HEK293 (cell line): ENCODE measurements around the gene LYZL1.

Experiments used
- CTCF ChIA-PET: fragments of 350-600 bp; formaldehyde crosslinking; extraction: SDS; loops from one replicate; lab custom pipeline; 2021; ENCODE audit warnings: antibody characterized with exemption; lab: Yijun Ruan, JAX
- POLR2A ChIA-PET: fragments of 300-600 bp; formaldehyde crosslinking; extraction: SDS; loops from one replicate; lab custom pipeline; 2020; ENCODE audit warnings: antibody characterized with exemption, inconsistent platforms; lab: Yijun Ruan, JAX
- H3K27ac ChIP-seq: fragments of 200-500 bp; sonication (Bioruptor generic); 2 replicates; pipeline ENCODE4 v1.5.1; 2014; ENCODE audit warnings: low read depth, low read length, control low read depth, inconsistent platforms; ENCODE audit errors: extremely low read depth
- H3K36me3 ChIP-seq, 2 experiments: fragments of 200-500 bp in 1 of 2; sonication (Bioruptor generic) in 1 of 2; 1 replicate in 1 of 2; 2 replicates in 1 of 2; pipeline ENCODE4 v1.5.1; 2014 to 2017; ENCODE audit warnings: inconsistent platforms in 2 of 2, low read length in 2 of 2; ENCODE audit not compliant: control insufficient read depth in 2 of 2, insufficient read depth in 1 of 2
- H3K4me1 ChIP-seq: fragments of 200-500 bp; sonication (Bioruptor generic); 2 replicates; pipeline ENCODE4 v1.5.1; 2014; ENCODE audit warnings: mild to moderate bottlenecking, low read length, inconsistent platforms; ENCODE audit not compliant: control insufficient read depth, insufficient read depth
- H3K4me3 ChIP-seq: 2 replicates; pipeline ENCODE4 v1.5.1; 2011; ENCODE audit warnings: low read depth, mild to moderate bottlenecking, control low read depth, low read length, moderate library complexity
- H3K9me3 ChIP-seq: fragments of 200-500 bp; sonication (Bioruptor generic); 2 replicates; pipeline ENCODE4 v1.5.1; 2014; ENCODE audit warnings: low read depth, low read length, inconsistent platforms; ENCODE audit not compliant: control insufficient read depth, insufficient read depth
- BCL11A ChIP-seq: fragments of 450-650 bp; formaldehyde crosslinking; IDR thresholded peaks from 2 replicates; pipeline ENCODE4 v1.5.1; 2016; ENCODE audit warnings: low read depth, missing biosample characterization, missing genetic modification characterization
- FEZF1 ChIP-seq: fragments of 450-650 bp; formaldehyde crosslinking; IDR thresholded peaks from 2 replicates; pipeline ENCODE4 v1.5.1; 2016; ENCODE audit warnings: missing biosample characterization, missing genetic modification characterization
- KLF16 ChIP-seq: fragments of 450-650 bp; formaldehyde crosslinking; IDR thresholded peaks from 2 replicates; pipeline ENCODE4 v1.5.1; 2017; ENCODE audit warnings: missing biosample characterization, missing genetic modification characterization
- MZF1 ChIP-seq: fragments of 450-650 bp; formaldehyde crosslinking; IDR thresholded peaks from 2 replicates; pipeline ENCODE4 v1.5.1; 2017; ENCODE audit warnings: missing biosample characterization, missing genetic modification characterization, borderline replicate concordance
- RBAK ChIP-seq: fragments of 450-650 bp; formaldehyde crosslinking; IDR thresholded peaks from 2 replicates; pipeline ENCODE4 v1.5.1; 2016; ENCODE audit warnings: missing biosample characterization, missing genetic modification characterization
- SCRT2 ChIP-seq: fragments of 450-650 bp; formaldehyde crosslinking; IDR thresholded peaks from 2 replicates; pipeline ENCODE4 v1.5.1; 2016; ENCODE audit warnings: missing biosample characterization, missing genetic modification characterization
- SP7 ChIP-seq: fragments of 450-650 bp; formaldehyde crosslinking; IDR thresholded peaks from 2 replicates; pipeline ENCODE4 v1.5.1; 2016; ENCODE audit warnings: missing biosample characterization, missing genetic modification characterization
- ZBTB20 ChIP-seq: fragments of 450-650 bp; formaldehyde crosslinking; IDR thresholded peaks from 2 replicates; pipeline ENCODE4 v1.5.1; 2016; ENCODE audit warnings: missing biosample characterization, missing genetic modification characterization
- ZNF114 ChIP-seq: fragments of 450-650 bp; formaldehyde crosslinking; IDR thresholded peaks from 2 replicates; pipeline ENCODE4 v1.5.0; 2017; ENCODE audit warnings: missing biosample characterization, missing genetic modification characterization
- ZNF19 ChIP-seq: fragments of 450-650 bp; formaldehyde crosslinking; IDR thresholded peaks from 2 replicates; pipeline ENCODE4; 2016; ENCODE audit warnings: missing biosample characterization, missing genetic modification characterization, low read depth
- ZNF23 ChIP-seq: fragments of 450-650 bp; formaldehyde crosslinking; IDR thresholded peaks from 2 replicates; pipeline ENCODE4 v1.5.1; 2016; ENCODE audit warnings: missing biosample characterization, missing genetic modification characterization, borderline replicate concordance
- ZNF266 ChIP-seq: fragments of 450-650 bp; formaldehyde crosslinking; IDR thresholded peaks from 2 replicates; pipeline ENCODE4 v1.5.1; 2016; ENCODE audit warnings: missing biosample characterization, missing genetic modification characterization, low read depth
- ZNF521 ChIP-seq: fragments of 450-650 bp; formaldehyde crosslinking; IDR thresholded peaks from 2 replicates; pipeline ENCODE4 v1.5.1; 2017; ENCODE audit warnings: missing biosample characterization, mild to moderate bottlenecking, missing genetic modification characterization
- ZNF548 ChIP-seq: fragments of 450-650 bp; formaldehyde crosslinking; IDR thresholded peaks from 2 replicates; pipeline ENCODE4 v1.5.1; 2016; ENCODE audit warnings: missing biosample characterization, missing genetic modification characterization
- ZNF658 ChIP-seq: fragments of 450-650 bp; formaldehyde crosslinking; IDR thresholded peaks from 2 replicates; pipeline ENCODE4; 2016; ENCODE audit warnings: missing biosample characterization, missing genetic modification characterization
- ZNF701 ChIP-seq: fragments of 450-650 bp; formaldehyde crosslinking; IDR thresholded peaks from 2 replicates; pipeline ENCODE4 v1.5.1; 2016; ENCODE audit warnings: missing biosample characterization, missing genetic modification characterization
- ZNF777 ChIP-seq: fragments of 450-650 bp; formaldehyde crosslinking; IDR thresholded peaks from 2 replicates; pipeline ENCODE4 v1.5.1; 2017; ENCODE audit warnings: missing biosample characterization, missing genetic modification characterization, borderline replicate concordance
- ZNF837 ChIP-seq: fragments of 450-650 bp; formaldehyde crosslinking; IDR thresholded peaks from 2 replicates; pipeline ENCODE4 v1.5.1; 2016; ENCODE audit warnings: missing biosample characterization, missing genetic modification characterization
- TF ChIP-seq, protein P1 (sequence below): fragments of 450-650 bp; IDR thresholded peaks from 2 replicates; pipeline ENCODE4 v1.5.1; 2018; ENCODE audit warnings: missing biosample characterization, missing genetic modification characterization
- TF ChIP-seq, protein P2 (sequence below): fragments of 450-650 bp; formaldehyde crosslinking; conservative IDR thresholded peaks from 2 replicates; pipeline ENCODE4 v1.5.1; 2016; ENCODE audit warnings: low read depth, missing biosample characterization, missing genetic modification characterization
- TF ChIP-seq, protein P3 (sequence below): fragments of 450-650 bp; formaldehyde crosslinking; IDR thresholded peaks from 2 replicates; pipeline ENCODE4 v1.5.1; 2016; ENCODE audit warnings: missing biosample characterization, missing genetic modification characterization
- TF ChIP-seq, protein P4 (sequence below): fragments of 450-650 bp; formaldehyde crosslinking; IDR thresholded peaks from 2 replicates; pipeline ENCODE4 v1.5.1; 2016; ENCODE audit warnings: missing biosample characterization, missing genetic modification characterization, borderline replicate concordance
- TF ChIP-seq, protein P5 (sequence below): fragments of 450-650 bp; formaldehyde crosslinking; IDR thresholded peaks from 2 replicates; pipeline ENCODE4 v1.5.1; 2016; ENCODE audit warnings: missing biosample characterization, missing genetic modification characterization
- TF ChIP-seq, protein P6 (sequence below): fragments of 450-650 bp; formaldehyde crosslinking; IDR thresholded peaks from 2 replicates; pipeline ENCODE4 v1.5.1; 2016; ENCODE audit warnings: missing biosample characterization, missing genetic modification characterization

LYZL1 gene

DNA sequence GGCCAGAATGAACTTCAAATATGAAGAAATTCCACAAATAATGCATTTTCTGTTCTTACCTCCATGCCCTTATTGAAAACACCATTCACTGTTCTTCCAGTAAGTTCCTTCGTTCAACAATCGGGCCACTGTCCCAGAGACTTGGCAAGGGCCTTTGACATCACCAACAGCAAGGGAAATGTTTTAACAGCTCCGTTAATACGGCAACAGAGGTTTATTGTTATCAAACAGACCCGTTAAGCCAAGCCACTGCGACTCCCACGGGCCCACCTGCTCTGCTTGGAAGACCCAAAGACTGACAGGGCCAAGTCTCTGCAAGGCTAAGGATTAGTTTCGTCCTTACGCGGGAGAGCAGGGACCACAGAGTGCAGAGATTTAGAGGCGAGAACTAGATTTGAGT, 43.4 kb upstream of the LYZL1 start (continued):
- no peak for TF ChIP-seq KLF16 (tag by site-specific recombination)

DNA sequence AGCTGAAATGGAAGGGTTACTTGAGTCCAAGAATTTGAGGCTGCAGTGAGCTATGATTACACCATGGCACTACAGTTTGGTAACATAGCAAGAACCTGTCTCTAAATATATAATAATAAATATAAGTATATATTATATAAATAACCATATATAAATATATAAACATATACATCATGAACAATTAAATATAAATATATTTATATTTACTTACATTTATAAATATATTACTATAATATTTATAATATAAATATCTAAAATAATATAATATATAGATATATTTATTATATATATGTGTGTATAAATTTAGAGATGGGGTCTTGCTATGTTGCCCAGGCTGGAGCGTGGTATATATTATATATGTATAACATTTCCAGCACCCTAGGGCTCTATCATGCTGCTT, 42.4 kb upstream of the LYZL1 start:
- TF ChIP-seq ZNF23, result no peak
- no peak for TF ChIP-seq ZBTB20
- TF ChIP-seq ZNF521 (tag by site-specific recombination), result no peak
- TF ChIP-seq, protein P1, sequence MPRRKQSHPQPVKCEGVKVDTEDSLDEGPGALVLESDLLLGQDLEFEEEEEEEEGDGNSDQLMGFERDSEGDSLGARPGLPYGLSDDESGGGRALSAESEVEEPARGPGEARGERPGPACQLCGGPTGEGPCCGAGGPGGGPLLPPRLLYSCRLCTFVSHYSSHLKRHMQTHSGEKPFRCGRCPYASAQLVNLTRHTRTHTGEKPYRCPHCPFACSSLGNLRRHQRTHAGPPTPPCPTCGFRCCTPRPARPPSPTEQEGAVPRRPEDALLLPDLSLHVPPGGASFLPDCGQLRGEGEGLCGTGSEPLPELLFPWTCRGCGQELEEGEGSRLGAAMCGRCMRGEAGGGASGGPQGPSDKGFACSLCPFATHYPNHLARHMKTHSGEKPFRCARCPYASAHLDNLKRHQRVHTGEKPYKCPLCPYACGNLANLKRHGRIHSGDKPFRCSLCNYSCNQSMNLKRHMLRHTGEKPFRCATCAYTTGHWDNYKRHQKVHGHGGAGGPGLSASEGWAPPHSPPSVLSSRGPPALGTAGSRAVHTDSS (tag by site-specific recombination), result no peak
- TF ChIP-seq ZNF701 (tag by site-specific recombination), result no peak
- TF ChIP-seq, protein P2, sequence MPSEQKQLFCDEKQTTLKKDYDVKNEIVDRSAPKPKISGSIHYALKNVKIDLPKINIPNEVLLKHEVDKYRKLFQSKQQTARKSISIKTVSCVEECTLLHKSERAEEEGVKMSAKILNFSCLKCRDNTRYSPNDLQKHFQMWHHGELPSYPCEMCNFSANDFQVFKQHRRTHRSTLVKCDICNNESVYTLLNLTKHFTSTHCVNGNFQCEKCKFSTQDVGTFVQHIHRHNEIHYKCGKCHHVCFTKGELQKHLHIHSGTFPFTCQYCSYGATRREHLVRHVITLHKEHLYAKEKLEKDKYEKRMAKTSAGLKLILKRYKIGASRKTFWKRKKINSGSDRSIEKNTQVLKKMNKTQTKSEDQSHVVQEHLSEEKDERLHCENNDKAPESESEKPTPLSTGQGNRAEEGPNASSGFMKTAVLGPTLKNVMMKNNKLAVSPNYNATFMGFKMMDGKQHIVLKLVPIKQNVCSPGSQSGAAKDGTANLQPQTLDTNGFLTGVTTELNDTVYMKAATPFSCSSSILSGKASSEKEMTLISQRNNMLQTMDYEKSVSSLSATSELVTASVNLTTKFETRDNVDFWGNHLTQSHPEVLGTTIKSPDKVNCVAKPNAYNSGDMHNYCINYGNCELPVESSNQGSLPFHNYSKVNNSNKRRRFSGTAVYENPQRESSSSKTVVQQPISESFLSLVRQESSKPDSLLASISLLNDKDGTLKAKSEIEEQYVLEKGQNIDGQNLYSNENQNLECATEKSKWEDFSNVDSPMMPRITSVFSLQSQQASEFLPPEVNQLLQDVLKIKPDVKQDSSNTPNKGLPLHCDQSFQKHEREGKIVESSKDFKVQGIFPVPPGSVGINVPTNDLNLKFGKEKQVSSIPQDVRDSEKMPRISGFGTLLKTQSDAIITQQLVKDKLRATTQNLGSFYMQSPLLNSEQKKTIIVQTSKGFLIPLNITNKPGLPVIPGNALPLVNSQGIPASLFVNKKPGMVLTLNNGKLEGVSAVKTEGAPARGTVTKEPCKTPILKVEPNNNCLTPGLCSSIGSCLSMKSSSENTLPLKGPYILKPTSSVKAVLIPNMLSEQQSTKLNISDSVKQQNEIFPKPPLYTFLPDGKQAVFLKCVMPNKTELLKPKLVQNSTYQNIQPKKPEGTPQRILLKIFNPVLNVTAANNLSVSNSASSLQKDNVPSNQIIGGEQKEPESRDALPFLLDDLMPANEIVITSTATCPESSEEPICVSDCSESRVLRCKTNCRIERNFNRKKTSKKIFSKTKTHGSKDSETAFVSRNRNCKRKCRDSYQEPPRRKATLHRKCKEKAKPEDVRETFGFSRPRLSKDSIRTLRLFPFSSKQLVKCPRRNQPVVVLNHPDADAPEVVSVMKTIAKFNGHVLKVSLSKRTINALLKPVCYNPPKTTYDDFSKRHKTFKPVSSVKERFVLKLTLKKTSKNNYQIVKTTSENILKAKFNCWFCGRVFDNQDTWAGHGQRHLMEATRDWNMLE (tag by site-specific recombination), result no peak
- TF ChIP-seq, protein P3, sequence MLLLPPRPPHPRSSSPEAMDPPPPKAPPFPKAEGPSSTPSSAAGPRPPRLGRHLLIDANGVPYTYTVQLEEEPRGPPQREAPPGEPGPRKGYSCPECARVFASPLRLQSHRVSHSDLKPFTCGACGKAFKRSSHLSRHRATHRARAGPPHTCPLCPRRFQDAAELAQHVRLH (tag by site-specific recombination), result no peak
- no peak for TF ChIP-seq ZNF266 (tag by site-specific recombination)
- TF ChIP-seq RBAK, result no peak
- no peak for TF ChIP-seq FEZF1 (tag by site-specific recombination)
- TF ChIP-seq ZNF19, result no peak
- TF ChIP-seq, protein P4, sequence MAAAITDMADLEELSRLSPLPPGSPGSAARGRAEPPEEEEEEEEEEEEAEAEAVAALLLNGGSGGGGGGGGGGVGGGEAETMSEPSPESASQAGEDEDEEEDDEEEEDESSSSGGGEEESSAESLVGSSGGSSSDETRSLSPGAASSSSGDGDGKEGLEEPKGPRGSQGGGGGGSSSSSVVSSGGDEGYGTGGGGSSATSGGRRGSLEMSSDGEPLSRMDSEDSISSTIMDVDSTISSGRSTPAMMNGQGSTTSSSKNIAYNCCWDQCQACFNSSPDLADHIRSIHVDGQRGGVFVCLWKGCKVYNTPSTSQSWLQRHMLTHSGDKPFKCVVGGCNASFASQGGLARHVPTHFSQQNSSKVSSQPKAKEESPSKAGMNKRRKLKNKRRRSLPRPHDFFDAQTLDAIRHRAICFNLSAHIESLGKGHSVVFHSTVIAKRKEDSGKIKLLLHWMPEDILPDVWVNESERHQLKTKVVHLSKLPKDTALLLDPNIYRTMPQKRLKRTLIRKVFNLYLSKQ (tag by site-specific recombination), result no peak
- TF ChIP-seq ZNF658, result no peak
- TF ChIP-seq SCRT2, result no peak
- TF ChIP-seq BCL11A (tag by site-specific recombination), result no peak
- no peaks in the 10 kb centered on the region for H3K9me3 ChIP-seq
- CTCF ChIA-PET, result no interaction called here

DNA sequence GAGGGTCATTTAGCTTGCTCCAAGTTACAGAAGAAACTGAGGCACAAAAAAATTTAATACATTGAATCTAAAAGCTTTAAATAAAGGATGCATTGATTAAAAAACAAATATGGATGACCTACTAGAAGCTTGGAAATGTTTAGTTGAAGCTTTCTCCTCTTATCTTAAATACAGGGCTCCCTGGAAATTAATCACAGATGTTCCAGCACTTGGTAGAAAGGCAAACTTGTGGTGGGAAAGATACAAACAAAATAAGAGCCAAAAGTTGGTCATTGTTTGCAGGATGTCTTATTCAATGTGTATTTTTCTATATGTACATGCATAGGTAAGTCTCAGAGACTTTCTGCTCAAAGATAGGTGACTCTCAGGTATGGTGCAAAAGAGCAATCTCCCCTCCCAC, 40.7 kb upstream of the LYZL1 start:
- H3K9me3 ChIP-seq, result no peaks in the 10 kb centered on the region
- ChIA-PET CTCF (interaction anchor here (2.6 to 3.2 kb wide), 2 partner anchors 8 to 56 kb away, joined by 13 read pairs; no protein-coding TSS in a partner anchor), POLR2A (no interaction called here)
- no peak overlapping the region for H3K27ac ChIP-seq
- H3K36me3 ChIP-seq, result no peaks in the 10 kb centered on the region
- no peak overlapping the region for H3K4me3 ChIP-seq
- H3K4me1 ChIP-seq, result 0 out of 2 replicates have a peak, but pooled peaks cover 2% of the 10 kb centered on the region
- TF ChIP-seq, protein P3 (tag by site-specific recombination), result no peak
- TF ChIP-seq ZNF837, result no peak
- TF ChIP-seq, protein P5, sequence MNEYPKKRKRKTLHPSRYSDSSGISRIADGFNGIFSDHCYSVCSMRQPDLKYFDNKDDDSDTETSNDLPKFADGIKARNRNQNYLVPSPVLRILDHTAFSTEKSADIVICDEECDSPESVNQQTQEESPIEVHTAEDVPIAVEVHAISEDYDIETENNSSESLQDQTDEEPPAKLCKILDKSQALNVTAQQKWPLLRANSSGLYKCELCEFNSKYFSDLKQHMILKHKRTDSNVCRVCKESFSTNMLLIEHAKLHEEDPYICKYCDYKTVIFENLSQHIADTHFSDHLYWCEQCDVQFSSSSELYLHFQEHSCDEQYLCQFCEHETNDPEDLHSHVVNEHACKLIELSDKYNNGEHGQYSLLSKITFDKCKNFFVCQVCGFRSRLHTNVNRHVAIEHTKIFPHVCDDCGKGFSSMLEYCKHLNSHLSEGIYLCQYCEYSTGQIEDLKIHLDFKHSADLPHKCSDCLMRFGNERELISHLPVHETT (tag by site-specific recombination), result no peak
- TF ChIP-seq ZNF777 (tag by site-specific recombination), result no peak
- no peak for TF ChIP-seq ZNF114
- no peak for TF ChIP-seq SP7 (tag by site-specific recombination)
- no peak for TF ChIP-seq ZNF548 (tag by site-specific recombination)
- TF ChIP-seq, protein P6, sequence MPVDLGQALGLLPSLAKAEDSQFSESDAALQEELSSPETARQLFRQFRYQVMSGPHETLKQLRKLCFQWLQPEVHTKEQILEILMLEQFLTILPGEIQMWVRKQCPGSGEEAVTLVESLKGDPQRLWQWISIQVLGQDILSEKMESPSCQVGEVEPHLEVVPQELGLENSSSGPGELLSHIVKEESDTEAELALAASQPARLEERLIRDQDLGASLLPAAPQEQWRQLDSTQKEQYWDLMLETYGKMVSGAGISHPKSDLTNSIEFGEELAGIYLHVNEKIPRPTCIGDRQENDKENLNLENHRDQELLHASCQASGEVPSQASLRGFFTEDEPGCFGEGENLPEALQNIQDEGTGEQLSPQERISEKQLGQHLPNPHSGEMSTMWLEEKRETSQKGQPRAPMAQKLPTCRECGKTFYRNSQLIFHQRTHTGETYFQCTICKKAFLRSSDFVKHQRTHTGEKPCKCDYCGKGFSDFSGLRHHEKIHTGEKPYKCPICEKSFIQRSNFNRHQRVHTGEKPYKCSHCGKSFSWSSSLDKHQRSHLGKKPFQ, result no peak
- no peak for TF ChIP-seq MZF1 (tag by site-specific recombination)
- no peak for TF ChIP-seq ZNF521 (tag by site-specific recombination)

More for the DNA sequence above, 42.4 kb upstream of the LYZL1 start:
- Histone ChIP-seq H3K4me1 (no peaks in the 10 kb centered on the region), H3K4me3 (no peak overlapping the region), H3K27ac (no peak overlapping the region), H3K36me3 (no peaks in the 10 kb centered on the region)
- POLR2A ChIA-PET, result no interaction called here
